Measurements from ENCODE around the gene REEP3.
"Not testable (repeated sequence)": the region's sequence is repeated elsewhere in the genome, so short reads cannot be mapped to it uniquely, and the experiment has no call there.

Gene REEP3

GRCh38 chr10:63633677-63634487, 112.7 kb downstream of the REEP3 start:
- peak; percentile 16 to 31 for DNase-seq

- no peak for DNase-seq
Measured at GRCh38 chr10:63634488-63635065, 113.4 kb downstream of the REEP3 start.

GRCh38 chr10:63636812-63637211, 115.6 kb downstream of the REEP3 start:
- no peak for DNase-seq

- no peak for DNase-seq
Measured at GRCh38 chr10:63637901-63638327, 116.7 kb downstream of the REEP3 start.

GRCh38 chr10:63641366-63641765, 120.2 kb downstream of the REEP3 start:
- DNase-seq: no peak

GRCh38 chr10:63641799-63642198, 120.6 kb downstream of the REEP3 start:
- no peak for DNase-seq

- no peak for DNase-seq
Measured at GRCh38 chr10:63642808-63643207, 121.6 kb downstream of the REEP3 start.

GRCh38 chr10:63644418-63645142, 123.4 kb downstream of the REEP3 start:
- no peak for DNase-seq

GRCh38 chr10:63645195-63645594, 124.0 kb downstream of the REEP3 start:
- DNase-seq: no peak

- no peak for DNase-seq
Measured at GRCh38 chr10:63646491-63646890, 125.3 kb downstream of the REEP3 start.

GRCh38 chr10:63651864-63652263, 130.7 kb downstream of the REEP3 start:
- DNase-seq: no peak

- no peak for DNase-seq
Measured at GRCh38 chr10:63653747-63654146, 132.5 kb downstream of the REEP3 start.

GRCh38 chr10:63657761-63658160, 136.6 kb downstream of the REEP3 start:
- DNase-seq: no peak

- not testable (repeated sequence) for DNase-seq
Measured at GRCh38 chr10:63660941-63661340, 139.7 kb downstream of the REEP3 start.

- DNase-seq: no peak
Measured at GRCh38 chr10:63661347-63661746, 140.1 kb downstream of the REEP3 start.

- no peak for DNase-seq
Measured at GRCh38 chr10:63664341-63664885, 143.2 kb downstream of the REEP3 start.

- DNase-seq: not testable (repeated sequence)
Measured at GRCh38 chr10:63665006-63665580, 143.9 kb downstream of the REEP3 start.

- no peak for DNase-seq
Measured at GRCh38 chr10:63665670-63666134, 144.5 kb downstream of the REEP3 start.

GRCh38 chr10:63666836-63667383, 145.7 kb downstream of the REEP3 start:
- DNase-seq: no peak

GRCh38 chr10:63667596-63668480, 146.6 kb downstream of the REEP3 start:
- no peak for DNase-seq

GRCh38 chr10:63670291-63670898, 149.2 kb downstream of the REEP3 start:
- no peak for DNase-seq

Data from AML-193 (cell line).